Neural progenitor cell (in vitro differentiated cells): ENCODE results near the gene TEX19. TPM values are rescaled to one million over a fixed set of nuclear protein-coding genes. Genes with fewer than 3 reads are reported as not detected.
A peak's percentile ranks its signal among the peaks of the same experiment; 100 is the strongest.

Experiments
- DNase-seq: peaks from one replicate; pipeline ENCODE4 v3.0.0-alpha.2; 2016; ENCODE audit warnings: low spot score
- H2AFZ ChIP-seq: fragments of 200-600 bp; sonication (generic); replicated peaks from 2 replicates; pipeline ENCODE4 v1.6.1; 2016; ENCODE audit warnings: antibody characterized with exemption
- H3F3A ChIP-seq: fragments of 200-600 bp; sonication (generic); 2 replicates; pipeline ENCODE4 v1.6.1; 2016; ENCODE audit warnings: antibody characterized with exemption, low read depth
- H3K27ac ChIP-seq: fragments of 200-600 bp; sonication (generic); 2 replicates; pipeline ENCODE4 v1.5.1; 2016; ENCODE audit warnings: mild to moderate bottlenecking
- H3K27me3 ChIP-seq: fragments of 200-600 bp; sonication (generic); 2 replicates; pipeline ENCODE4 v1.6.1; 2016; ENCODE audit warnings: mild to moderate bottlenecking, moderate library complexity
- H3K36me3 ChIP-seq: fragments of 200-600 bp; sonication (generic); 2 replicates; pipeline ENCODE4 v1.5.1; 2016
- H3K4me1 ChIP-seq: fragments of 200-600 bp; sonication (generic); 2 replicates; pipeline ENCODE4 v1.6.1; 2016; ENCODE audit warnings: mixed run types
- H3K4me2 ChIP-seq: fragments of 200-600 bp; sonication (generic); 2 replicates; pipeline ENCODE4 v1.6.1; 2016
- H3K4me3 ChIP-seq: fragments of 200-600 bp; sonication (generic); 2 replicates; pipeline ENCODE4 v1.5.1; 2016
- H3K79me2 ChIP-seq: fragments of 200-600 bp; sonication (generic); 2 replicates; pipeline ENCODE4 v1.6.1; 2016; ENCODE audit warnings: low read depth
- H3K9ac ChIP-seq: fragments of 200-600 bp; sonication (generic); 2 replicates; pipeline ENCODE4 v1.6.1; 2016
- H3K9me3 ChIP-seq: fragments of 200-600 bp; sonication (generic); 2 replicates; pipeline ENCODE4 v1.5.1; 2016; ENCODE audit warnings: low read depth
- H4K20me1 ChIP-seq: fragments of 200-600 bp; sonication (generic); 2 replicates; pipeline ENCODE4 v1.6.1; 2016; ENCODE audit warnings: low read depth
- H3K27ac Mint-ChIP-seq: 3 replicates; pipeline ENCODE4 v1.8.0; 2021; ENCODE audit warnings: mixed read lengths
- H3K27me3 Mint-ChIP-seq: 2 replicates; pipeline ENCODE4 v1.8.0; 2022; ENCODE audit warnings: low read depth, mild to moderate bottlenecking, inconsistent platforms, moderate library complexity, mixed read lengths; ENCODE audit not compliant: insufficient read depth
- H3K36me3 Mint-ChIP-seq: 3 replicates; pipeline ENCODE4 v1.8.0; 2021; ENCODE audit warnings: mixed read lengths
- H3K4me1 Mint-ChIP-seq: 3 replicates; pipeline ENCODE4 v1.8.0; 2021; ENCODE audit warnings: mixed read lengths
- H3K4me3 Mint-ChIP-seq: 3 replicates; pipeline ENCODE4 v1.8.0; 2021; ENCODE audit warnings: mild to moderate bottlenecking, moderate library complexity, mixed read lengths
- H3K9me3 Mint-ChIP-seq: 3 replicates; pipeline ENCODE4 v1.8.0; 2020; ENCODE audit warnings: mixed read lengths
- CTCF ChIP-seq: fragments of 200-600 bp; sonication (generic); IDR thresholded peaks from 2 replicates; pipeline ENCODE4 v1.5.1; 2017; ENCODE audit warnings: antibody characterized with exemption, mild to moderate bottlenecking
- EZH2 ChIP-seq: fragments of 200-600 bp; sonication (generic); IDR thresholded peaks from 2 replicates; pipeline ENCODE4 v1.6.1; 2017; ENCODE audit warnings: antibody characterized with exemption, mild to moderate bottlenecking, moderate library complexity
- EZH2phosphoT487 ChIP-seq: fragments of 200-600 bp; sonication (generic); IDR thresholded peaks from 2 replicates; pipeline ENCODE4 v1.6.1; 2017; ENCODE audit warnings: antibody characterized with exemption
- total RNA-seq: library from RNA; depleted of rRNA; stranded (reverse); fragments of >200 nt; gene quantifications from 2 replicates; pipeline ENCODE4 v1.2.3, GENCODE V29; 2015; ENCODE audit warnings: low replicate concordance

Gene TEX19
- total RNA-seq, 1 donor from 2014 or later = not detected

- Histone ChIP-seq H2AFZ (no peak overlapping the region), H3K4me1 (peaks cover 18% of the 10 kb centered on the region), H3K4me3 (no peak overlapping the region), H3K79me2 (no peaks in the 10 kb centered on the region), H3K27me3 (peaks cover 42% of the 10 kb centered on the region), H4K20me1 (no peaks in the 10 kb centered on the region), H3K9ac (no peak overlapping the region), H3K4me2 (no peak overlapping the region), H3K36me3 (no peaks in the 10 kb centered on the region), H3F3A (peaks cover 9% of the 10 kb centered on the region), H3K9me3 (no peaks in the 10 kb centered on the region), H3K27ac (no peak overlapping the region)
- no peak for TF ChIP-seq EZH2
- TF ChIP-seq EZH2phosphoT487 = no peak
- no peak for TF ChIP-seq CTCF
- DNase-seq = no peak
- peak overlapping the region; percentile 53 for H3K4me3 Mint-ChIP-seq
- H3K9me3 Mint-ChIP-seq = no peaks in the 10 kb centered on the region
- H3K27me3 Mint-ChIP-seq = peaks cover 6% of the 10 kb centered on the region
- peaks cover 20% of the 10 kb centered on the region for H3K4me1 Mint-ChIP-seq
- peak overlapping the region; percentile 25 for H3K27ac Mint-ChIP-seq
- H3K36me3 Mint-ChIP-seq = no peaks in the 10 kb centered on the region
These were observed 34.3 kb upstream of the TEX19 start for GRCh38 chr17:82324566-82325285.

GRCh38 chr17:82325286-82326180 is 33.5 kb upstream of the TEX19 start:
- TF ChIP-seq EZH2 = no peak
- TF ChIP-seq CTCF = no peak
- TF ChIP-seq EZH2phosphoT487 = no peak
- peaks cover 50% of the 10 kb centered on the region for H3K27me3 ChIP-seq
- no peak overlapping the region for H2AFZ ChIP-seq
- no peaks in the 10 kb centered on the region for H3K36me3 ChIP-seq
- H3K4me2 ChIP-seq = no peak overlapping the region
- no peak for DNase-seq
- peaks cover 5% of the 10 kb centered on the region for H3K27me3 Mint-ChIP-seq
- H3K9ac ChIP-seq = no peak overlapping the region
- no peaks in the 10 kb centered on the region for H3K79me2 ChIP-seq
- H3K27ac Mint-ChIP-seq = no peak overlapping the region
- no peaks in the 10 kb centered on the region for H3K9me3 Mint-ChIP-seq
- peaks cover 18% of the 10 kb centered on the region for H3K4me1 ChIP-seq
- H3K4me3 ChIP-seq = no peak overlapping the region
- H3K9me3 ChIP-seq = no peaks in the 10 kb centered on the region
- no peaks in the 10 kb centered on the region for H4K20me1 ChIP-seq
- H3K27ac ChIP-seq = no peak overlapping the region
- no peak overlapping the region for H3K4me3 Mint-ChIP-seq
- H3K4me1 Mint-ChIP-seq = peaks cover 20% of the 10 kb centered on the region
- no peaks in the 10 kb centered on the region for H3K36me3 Mint-ChIP-seq
- H3F3A ChIP-seq = peaks cover 1% of the 10 kb centered on the region

DNA sequence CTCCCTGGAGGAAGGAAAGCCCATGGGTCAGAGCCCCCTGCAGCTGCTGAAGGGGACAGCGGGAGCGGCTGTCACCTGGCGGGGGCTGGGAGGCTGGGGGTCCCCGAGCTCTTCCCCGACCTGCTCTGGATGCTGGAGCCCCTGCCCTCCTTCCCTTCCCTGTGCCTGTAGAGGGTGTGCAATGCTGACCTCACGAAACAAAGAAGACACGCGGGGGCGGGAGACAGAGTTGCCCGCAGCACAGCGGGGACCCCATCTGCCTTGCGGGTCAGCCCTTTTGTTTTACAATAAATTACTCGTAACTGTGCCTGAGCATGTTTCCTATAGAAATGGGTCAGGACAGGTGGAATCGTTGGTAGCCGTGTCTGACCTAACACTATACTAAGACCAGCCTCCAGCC is 31.8 kb upstream of the TEX19 start:
- Mint-ChIP-seq H3K4me3 (peak overlapping the region; percentile 33), H3K27me3 (peaks cover 9% of the 10 kb centered on the region), H3K27ac (peak overlapping the region; percentile 79), H3K9me3 (no peaks in the 10 kb centered on the region), H3K36me3 (no peaks in the 10 kb centered on the region), H3K4me1 (peaks cover 19% of the 10 kb centered on the region)
- Histone ChIP-seq H3K9me3 (no peaks in the 10 kb centered on the region), H3K79me2 (no peaks in the 10 kb centered on the region), H3K4me1 (peaks cover 15% of the 10 kb centered on the region), H3K9ac (no peak overlapping the region), H3K27me3 (peaks cover 50% of the 10 kb centered on the region), H2AFZ (peak overlapping the region; percentile 58), H3K4me2 (peak overlapping the region; percentile 12), H3K27ac (no peak overlapping the region), H4K20me1 (no peaks in the 10 kb centered on the region), H3F3A (no peaks in the 10 kb centered on the region), H3K4me3 (no peak overlapping the region), H3K36me3 (no peaks in the 10 kb centered on the region)
- DNase-seq = peak; percentile 43
- no peak for TF ChIP-seq CTCF
